Fibroblast of skin of abdomen (primary cell): ENCODE results near the gene CYBA.

Experiments used
- DNase-seq: peaks from one replicate; pipeline ENCODE4 v3.0.0-alpha.2; 2013

CYBA gene

GRCh38 chr16:88627531-88628411 lies 23.1 kb downstream of the CYBA start:
- DNase-seq = no peak

- DNase-seq = no peak
Measured at GRCh38 chr16:88626646-88627045, 24.2 kb downstream of the CYBA start.

GRCh38 chr16:88624977-88625576 lies 25.8 kb downstream of the CYBA start:
- no peak for DNase-seq

GRCh38 chr16:88624481-88624880 lies 26.4 kb downstream of the CYBA start:
- DNase-seq = no peak

GRCh38 chr16:88623858-88624257 lies 27.0 kb downstream of the CYBA start:
- no peak for DNase-seq

GRCh38 chr16:88622866-88623265 lies 28.0 kb downstream of the CYBA start:
- DNase-seq = no peak

- no peak for DNase-seq
Measured at GRCh38 chr16:88622125-88622524, 28.7 kb downstream of the CYBA start.

GRCh38 chr16:88619859-88620815 lies 30.7 kb downstream of the CYBA start:
- DNase-seq = no peak

- no peak for DNase-seq
Measured at GRCh38 chr16:88618956-88619667, 31.7 kb downstream of the CYBA start.

- no peak for DNase-seq
Measured at GRCh38 chr16:88618182-88618955, 32.5 kb downstream of the CYBA start.

- no peak for DNase-seq
Measured at GRCh38 chr16:88617268-88618031, 33.4 kb downstream of the CYBA start.

GRCh38 chr16:88616736-88617135 lies 34.1 kb downstream of the CYBA start:
- no peak for DNase-seq

GRCh38 chr16:88616320-88616719 lies 34.5 kb downstream of the CYBA start:
- no peak for DNase-seq

GRCh38 chr16:88614818-88615580 lies 35.9 kb downstream of the CYBA start:
- DNase-seq = no peak

- no peak for DNase-seq
Measured at GRCh38 chr16:88613911-88614817, 36.7 kb downstream of the CYBA start.

GRCh38 chr16:88613293-88613692 lies 37.6 kb downstream of the CYBA start:
- DNase-seq = no peak

- no peak for DNase-seq
Measured at GRCh38 chr16:88610909-88611812, 39.7 kb downstream of the CYBA start.

GRCh38 chr16:88610080-88610479 lies 40.8 kb downstream of the CYBA start:
- no peak for DNase-seq
